Endodermal cell (in vitro differentiated cells): Measurements from ENCODE around the gene AXIN1. TPM values are rescaled to one million over a fixed set of nuclear protein-coding genes. Genes with fewer than 3 reads are reported as not detected.

Experiments
- DNase-seq: peaks from one replicate; pipeline ENCODE4 v3.0.0-alpha.2; 2017
- H3K27ac ChIP-seq: 2 replicates; pipeline ENCODE4 v1.5.1; 2013; ENCODE audit warnings: mild to moderate bottlenecking, low read depth, low read length, moderate library complexity
- H3K27me3 ChIP-seq: 2 replicates; pipeline ENCODE4 v1.6.1; 2013; ENCODE audit warnings: mild to moderate bottlenecking, low read length, moderate library complexity; ENCODE audit not compliant: insufficient read depth, control insufficient read depth, poor library complexity, severe bottlenecking
- H3K36me3 ChIP-seq: 2 replicates; pipeline ENCODE4 v1.7.0; 2013; ENCODE audit warnings: mild to moderate bottlenecking, low read length, moderate library complexity; ENCODE audit not compliant: control insufficient read depth, insufficient read depth
- H3K4me1 ChIP-seq: one replicate; pipeline ENCODE4 v1.7.0; 2013; ENCODE audit warnings: low read length; ENCODE audit not compliant: control insufficient read depth, insufficient read depth
- H3K4me3 ChIP-seq: 2 replicates; pipeline ENCODE4 v1.5.1; 2013; ENCODE audit warnings: mild to moderate bottlenecking, low read length, moderate library complexity
- H3K9ac ChIP-seq: 2 replicates; pipeline ENCODE4 v1.6.1; 2013; ENCODE audit warnings: mild to moderate bottlenecking, low read length, moderate library complexity; ENCODE audit not compliant: poor library complexity, severe bottlenecking; ENCODE audit errors: extremely low read depth
- H3K9me3 ChIP-seq: 2 replicates; pipeline ENCODE4 v1.6.1; 2013; ENCODE audit warnings: mild to moderate bottlenecking, low read length, moderate library complexity; ENCODE audit not compliant: control insufficient read depth
- H3K27ac Mint-ChIP-seq: 2 replicates; pipeline ENCODE4 v1.8.0; 2020; ENCODE audit warnings: mixed read lengths
- H3K27me3 Mint-ChIP-seq: 2 replicates; pipeline ENCODE4 v1.8.0; 2021; ENCODE audit warnings: mild to moderate bottlenecking, mixed read lengths; ENCODE audit not compliant: insufficient read depth
- H3K36me3 Mint-ChIP-seq: 2 replicates; pipeline ENCODE4 v1.8.0; 2020; ENCODE audit warnings: low read depth, mixed read lengths
- H3K4me1 Mint-ChIP-seq: 2 replicates; pipeline ENCODE4 v1.8.0; 2020; ENCODE audit warnings: mixed read lengths
- H3K4me3 Mint-ChIP-seq: 2 replicates; pipeline ENCODE4 v1.8.0; 2020; ENCODE audit warnings: mild to moderate bottlenecking, moderate library complexity, mixed read lengths
- H3K9me3 Mint-ChIP-seq: 2 replicates; pipeline ENCODE4 v1.8.0; 2020; ENCODE audit warnings: mild to moderate bottlenecking, mixed read lengths
- WGBS, 2 experiments: methylation state at CpG; one replicate each; pipeline versions ENCODE4 v1.1.5 to v1.1.7; 2013; ENCODE audit warnings: missing lambda C conversion rate in 2 of 2, mixed read lengths in 1 of 2; ENCODE audit not compliant: insufficient coverage in 1 of 2, insufficient read length in 1 of 2; 5-methylcytosine and 5-hydroxymethylcytosine counted together
- total RNA-seq, 2 donors: library from RNA; stranded (reverse); fragmentation: NEBNext Ultra II Directional in 1 of 2; extraction: Animal tissue kit (Norgen Biotek cat#: 25700) in 1 of 2; gene quantifications; 2 replicates in 1 of 2; 3 replicates in 1 of 2; pipeline ENCODE4 v1.2.1, GENCODE V29; 2021
- TF ChIP-seq, protein P1 (sequence below): fragments of 200-600 bp; sonication (generic); conservative IDR thresholded peaks from 2 replicates; pipeline ENCODE4 v1.5.0; 2021; ENCODE audit warnings: antibody characterized with exemption, mild to moderate bottlenecking

Gene AXIN1
- total RNA-seq, 2 donors from 2014 or later = 36.5 to 37.3 TPM

DNA sequence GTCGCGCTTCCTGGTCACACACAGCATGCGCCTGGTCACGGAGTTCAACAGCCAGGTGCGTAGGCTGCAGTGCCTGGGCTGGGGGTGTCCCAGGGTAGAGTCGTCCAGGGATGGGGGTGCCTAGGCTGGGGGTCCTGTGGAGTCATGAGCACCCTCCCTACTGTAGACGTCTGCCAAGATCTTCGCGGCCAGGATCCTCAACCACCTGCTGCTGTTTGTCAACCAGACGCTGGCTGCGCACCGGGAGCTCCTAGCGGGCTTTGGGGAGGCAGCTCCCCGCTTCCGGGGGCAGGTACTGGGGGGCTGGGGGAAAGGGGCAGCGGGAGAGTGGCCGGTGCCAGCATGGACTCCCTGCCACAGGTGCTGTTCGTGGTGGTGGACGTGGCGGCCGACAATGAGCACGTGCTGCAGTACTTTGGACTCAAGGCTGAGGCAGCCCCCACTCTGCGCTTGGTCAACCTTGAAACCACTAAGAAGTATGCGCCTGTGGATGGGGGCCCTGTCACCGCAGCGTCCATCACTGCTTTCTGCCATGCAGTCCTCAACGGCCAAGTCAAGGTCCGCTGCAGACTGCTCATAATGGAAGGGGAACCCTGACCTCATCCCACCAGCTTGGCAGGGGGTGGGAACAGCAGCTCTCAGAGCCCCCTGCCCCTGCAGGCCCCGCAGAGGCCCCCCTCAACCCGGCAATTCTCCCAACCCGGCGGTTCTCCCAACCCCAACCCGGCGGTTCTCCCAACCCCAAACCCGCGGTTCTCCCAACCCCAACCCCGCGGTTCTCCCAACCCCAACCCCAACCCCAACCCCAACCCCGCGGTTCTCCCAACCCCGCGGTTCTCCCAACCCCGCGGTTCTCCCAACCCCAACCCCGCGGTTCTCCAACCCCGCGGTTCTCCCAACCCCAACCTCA is 67.1 kb downstream of the AXIN1 start:
- H3K9me3 Mint-ChIP-seq = peaks cover 8% of the 10 kb centered on the region
- peaks cover 27% of the 10 kb centered on the region for H3K36me3 Mint-ChIP-seq
- H3K4me1 Mint-ChIP-seq = no peaks in the 10 kb centered on the region
- no peak overlapping the region for H3K27ac Mint-ChIP-seq
- no peak overlapping the region for H3K9ac ChIP-seq
- no peak overlapping the region for H3K27ac ChIP-seq
- peaks cover 3% of the 10 kb centered on the region for H3K4me1 ChIP-seq
- TF ChIP-seq, protein P1, sequence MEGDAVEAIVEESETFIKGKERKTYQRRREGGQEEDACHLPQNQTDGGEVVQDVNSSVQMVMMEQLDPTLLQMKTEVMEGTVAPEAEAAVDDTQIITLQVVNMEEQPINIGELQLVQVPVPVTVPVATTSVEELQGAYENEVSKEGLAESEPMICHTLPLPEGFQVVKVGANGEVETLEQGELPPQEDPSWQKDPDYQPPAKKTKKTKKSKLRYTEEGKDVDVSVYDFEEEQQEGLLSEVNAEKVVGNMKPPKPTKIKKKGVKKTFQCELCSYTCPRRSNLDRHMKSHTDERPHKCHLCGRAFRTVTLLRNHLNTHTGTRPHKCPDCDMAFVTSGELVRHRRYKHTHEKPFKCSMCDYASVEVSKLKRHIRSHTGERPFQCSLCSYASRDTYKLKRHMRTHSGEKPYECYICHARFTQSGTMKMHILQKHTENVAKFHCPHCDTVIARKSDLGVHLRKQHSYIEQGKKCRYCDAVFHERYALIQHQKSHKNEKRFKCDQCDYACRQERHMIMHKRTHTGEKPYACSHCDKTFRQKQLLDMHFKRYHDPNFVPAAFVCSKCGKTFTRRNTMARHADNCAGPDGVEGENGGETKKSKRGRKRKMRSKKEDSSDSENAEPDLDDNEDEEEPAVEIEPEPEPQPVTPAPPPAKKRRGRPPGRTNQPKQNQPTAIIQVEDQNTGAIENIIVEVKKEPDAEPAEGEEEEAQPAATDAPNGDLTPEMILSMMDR = no peak
- H3K9me3 ChIP-seq = no peaks in the 10 kb centered on the region
- no peaks in the 10 kb centered on the region for H3K27me3 Mint-ChIP-seq
- no peaks in the 10 kb centered on the region for H3K27me3 ChIP-seq
- H3K36me3 ChIP-seq = peaks cover 20% of the 10 kb centered on the region
- no peak overlapping the region for H3K4me3 Mint-ChIP-seq
- DNase-seq = peak; percentile 39
- 96 to 98% methylated on average over 15 to 32 of the region's 48 CpGs for WGBS, 2 experiments
- H3K4me3 ChIP-seq = no peak overlapping the region

DNA sequence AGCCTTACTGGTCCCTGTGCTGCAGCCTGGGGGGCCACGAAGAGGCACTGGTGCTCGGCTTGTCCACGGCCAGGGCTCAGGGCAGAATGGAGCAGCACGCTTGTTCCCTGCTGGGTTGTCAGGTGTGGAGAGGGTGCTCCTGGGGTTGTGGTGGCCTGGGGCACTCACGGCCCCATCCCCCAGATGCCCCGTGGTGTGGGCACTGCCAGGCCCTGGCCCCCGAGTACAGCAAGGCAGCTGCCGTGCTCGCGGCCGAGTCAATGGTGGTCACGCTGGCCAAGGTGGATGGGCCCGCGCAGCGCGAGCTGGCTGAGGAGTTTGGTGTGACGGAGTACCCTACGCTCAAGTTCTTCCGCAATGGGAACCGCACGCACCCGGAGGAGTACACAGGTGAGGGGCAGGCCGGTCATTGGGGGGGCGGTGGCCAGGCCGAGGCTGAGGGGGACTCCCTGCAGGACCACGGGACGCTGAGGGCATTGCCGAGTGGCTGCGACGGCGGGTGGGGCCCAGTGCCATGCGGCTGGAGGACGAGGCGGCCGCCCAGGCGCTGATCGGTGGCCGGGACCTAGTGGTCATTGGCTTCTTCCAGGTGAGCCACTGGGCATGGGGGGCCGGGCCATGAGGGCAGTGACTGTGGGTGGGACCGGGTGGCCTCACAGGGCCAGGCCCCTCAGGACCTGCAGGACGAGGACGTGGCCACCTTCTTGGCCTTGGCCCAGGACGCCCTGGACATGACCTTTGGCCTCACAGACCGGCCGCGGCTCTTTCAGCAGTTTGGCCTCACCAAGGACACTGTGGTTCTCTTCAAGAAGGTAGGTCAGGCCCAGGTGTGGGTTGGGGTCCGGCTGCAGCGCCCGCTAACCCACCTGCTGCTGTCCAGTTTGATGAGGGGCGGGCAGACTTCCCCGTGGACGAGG is 68.1 kb downstream of the AXIN1 start:
- no peak overlapping the region for H3K4me3 ChIP-seq
- H3K27ac ChIP-seq = no peak overlapping the region
- no peaks in the 10 kb centered on the region for H3K9me3 ChIP-seq
- H3K27me3 ChIP-seq = no peaks in the 10 kb centered on the region
- 95% methylated on average over 31 to 52 of the region's 52 CpGs for WGBS, 2 experiments
- no peaks in the 10 kb centered on the region for H3K4me1 Mint-ChIP-seq
- no peak overlapping the region for H3K27ac Mint-ChIP-seq
- DNase-seq = peak; percentile 49
- peaks cover 20% of the 10 kb centered on the region for H3K36me3 ChIP-seq
- TF ChIP-seq, protein P1 = no peak
- no peaks in the 10 kb centered on the region for H3K27me3 Mint-ChIP-seq
- H3K9ac ChIP-seq = no peak overlapping the region
- H3K4me3 Mint-ChIP-seq = no peak overlapping the region
- peaks cover 27% of the 10 kb centered on the region for H3K36me3 Mint-ChIP-seq
- H3K9me3 Mint-ChIP-seq = peaks cover 8% of the 10 kb centered on the region
- peaks cover 3% of the 10 kb centered on the region for H3K4me1 ChIP-seq

DNA sequence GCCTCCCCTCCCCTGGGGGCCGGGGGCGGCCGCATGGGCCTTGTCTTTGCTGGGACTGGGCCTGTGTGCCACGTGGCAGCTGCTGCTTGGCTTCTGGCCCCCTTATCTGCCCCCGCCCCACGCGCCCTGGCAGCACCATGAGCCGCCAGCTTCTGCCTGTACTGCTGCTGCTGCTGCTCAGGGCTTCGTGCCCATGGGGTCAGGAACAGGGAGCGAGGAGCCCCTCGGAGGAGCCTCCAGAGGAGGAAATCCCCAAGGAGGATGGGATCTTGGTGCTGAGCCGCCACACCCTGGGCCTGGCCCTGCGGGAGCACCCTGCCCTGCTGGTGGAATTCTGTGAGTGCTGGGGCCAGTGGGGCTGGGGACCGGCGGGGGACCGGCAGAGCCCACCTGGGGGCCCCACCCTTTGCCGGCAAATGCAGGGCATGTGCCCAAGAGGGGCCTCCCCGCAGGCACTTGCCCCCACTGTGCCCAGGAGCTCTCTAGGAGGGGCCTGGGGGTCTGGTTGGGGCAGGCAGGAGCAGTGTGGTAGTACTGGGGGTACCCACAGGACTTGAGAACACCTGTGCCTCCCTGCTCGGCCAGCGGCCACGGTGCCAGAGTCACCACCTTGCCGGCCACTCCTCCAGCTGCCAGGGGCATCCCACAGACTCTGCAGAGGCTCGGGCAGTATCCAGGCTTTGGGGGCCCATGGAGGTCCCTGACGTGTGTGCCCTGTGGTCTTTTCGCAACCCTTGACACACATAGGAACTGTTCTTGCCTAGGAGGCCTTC is 69.3 kb downstream of the AXIN1 start, which contains the start of gene PDIA2:
Gene PDIA2 (plus strand): TSS at position 132 of the 773 bp plus-strand sequence. CDS start 6 bp downstream, at position 138.
- H3K27ac ChIP-seq = no peak within 1 kb of the TSS
- H3K27me3 ChIP-seq = no peaks in the 10 kb centered on the region
- H3K36me3 ChIP-seq = peaks cover 15% of the 10 kb centered on the region
- Mint-ChIP-seq H3K9me3 (peaks cover 8% of the 10 kb centered on the region), H3K27me3 (peaks cover 1% of the 10 kb centered on the region), H3K4me3 (peak within 1 kb of the TSS; percentile 23), H3K4me1 (no peaks in the 10 kb centered on the region), H3K27ac (no peak within 1 kb of the TSS), H3K36me3 (peaks cover 27% of the 10 kb centered on the region)
- WGBS, 2 experiments = 88 to 91% methylated on average over 13 to 25 of the region's 25 CpGs
- no peak within 1 kb of the TSS for H3K4me3 ChIP-seq
- no peak for DNase-seq
- H3K9me3 ChIP-seq = no peaks in the 10 kb centered on the region
- H3K9ac ChIP-seq = no peak within 1 kb of the TSS
- TF ChIP-seq, protein P1 = no peak
- peaks cover 3% of the 10 kb centered on the region for H3K4me1 ChIP-seq
